HG02943 (cell line): Measurements from ENCODE around the gene ZFYVE28.
A peak's percentile ranks its signal among the peaks of the same experiment; 100 is the strongest.
"Not testable (repeated sequence)": the region's sequence is repeated elsewhere in the genome, so short reads cannot be mapped to it uniquely, and the experiment has no call there.

ENCODE experiments used
- ATAC-seq: cut with Tn5 transposase; IDR thresholded peaks from one replicate; pipeline ENCODE4 v1.9.1; 2021; ENCODE audit warnings: mild to moderate bottlenecking, low read depth, moderate library complexity; ENCODE audit not compliant: unreplicated experiment

The ZFYVE28 gene

GRCh38 chr4:2417765-2418649 is at the start of gene ZFYVE28:
ZFYVE28 (minus strand) TSS chr4:2418645; CDS start chr4:2418323, 322 bp downstream.
- ATAC-seq = peak; percentile 8

- ATAC-seq = not testable (repeated sequence)
Measured at GRCh38 chr4:2465544-2465943, 47.1 kb upstream of the ZFYVE28 start.

- no peak for ATAC-seq
Measured at GRCh38 chr4:2465032-2465431, 46.6 kb upstream of the ZFYVE28 start.

GRCh38 chr4:2462992-2463762 is 44.7 kb upstream of the ZFYVE28 start:
- ATAC-seq = peak; percentile 9

- peak; percentile 61 for ATAC-seq
Measured at GRCh38 chr4:2462218-2462991, 44.0 kb upstream of the ZFYVE28 start.

GRCh38 chr4:2461246-2461960 is 43.0 kb upstream of the ZFYVE28 start:
- ATAC-seq = no peak

- no peak for ATAC-seq
Measured at GRCh38 chr4:2459589-2460349, 41.3 kb upstream of the ZFYVE28 start.

GRCh38 chr4:2458546-2459491 is 40.4 kb upstream of the ZFYVE28 start:
- ATAC-seq = no peak

GRCh38 chr4:2457481-2458295 is 39.2 kb upstream of the ZFYVE28 start:
- ATAC-seq = no peak

GRCh38 chr4:2451821-2452785 is 33.7 kb upstream of the ZFYVE28 start:
- no peak for ATAC-seq

- no peak for ATAC-seq
Measured at GRCh38 chr4:2451036-2451520, 32.6 kb upstream of the ZFYVE28 start.

- no peak for ATAC-seq
Measured at GRCh38 chr4:2450394-2451035, 32.1 kb upstream of the ZFYVE28 start.

GRCh38 chr4:2449511-2450392 is 31.3 kb upstream of the ZFYVE28 start:
- ATAC-seq = no peak

GRCh38 chr4:2449051-2449450 is 30.6 kb upstream of the ZFYVE28 start:
- no peak for ATAC-seq

GRCh38 chr4:2448589-2448988 is 30.1 kb upstream of the ZFYVE28 start:
- no peak for ATAC-seq
